ENCODE measurements around the gene MDM1.

Gene MDM1

GRCh38 chr12:68349921-68350606, 17.9 kb upstream of the MDM1 start:
- in situ Hi-C loops (cut with MboI; ENCODE audit: low pct_unique_long_range_greater_than_20kb, low sequenced_read_pairs, unreplicated experiment), result loop anchor here (25.0 kb wide), 1 partner anchor 262 kb away; the partner anchor contains the start of gene RAP1B
- no peak for DNase-seq (ENCODE audit: low spot score)
- no peak for TF ChIP-seq CTCF (IDR thresholded peaks at IDR 0.05; ENCODE audit: extremely low read depth, insufficient read depth, missing control alignments)

- DNase-seq (ENCODE audit: low spot score), result no peak
- in situ Hi-C loops (cut with MboI; ENCODE audit: low pct_unique_long_range_greater_than_20kb, low sequenced_read_pairs, unreplicated experiment), result no loop called here
- no peak for TF ChIP-seq CTCF (IDR thresholded peaks at IDR 0.05; ENCODE audit: extremely low read depth, insufficient read depth, missing control alignments)
Observed at GRCh38 chr12:68349220-68349621, 17.1 kb upstream of the MDM1 start.

- DNase-seq (ENCODE audit: low spot score), result no peak
- in situ Hi-C loops (cut with MboI; ENCODE audit: low pct_unique_long_range_greater_than_20kb, low sequenced_read_pairs, unreplicated experiment), result no loop called here
- no peak for TF ChIP-seq CTCF (IDR thresholded peaks at IDR 0.05; ENCODE audit: extremely low read depth, insufficient read depth, missing control alignments)
Observed at GRCh38 chr12:68348419-68348818, 16.3 kb upstream of the MDM1 start.

GRCh38 chr12:68345763-68346162, 13.6 kb upstream of the MDM1 start:
- in situ Hi-C loops (cut with MboI; ENCODE audit: low pct_unique_long_range_greater_than_20kb, low sequenced_read_pairs, unreplicated experiment), result no loop called here
- TF ChIP-seq CTCF (IDR thresholded peaks at IDR 0.05; ENCODE audit: extremely low read depth, insufficient read depth, missing control alignments), result no peak
- no peak for DNase-seq (ENCODE audit: low spot score)

GRCh38 chr12:68344126-68344525, 12.0 kb upstream of the MDM1 start:
- TF ChIP-seq CTCF (IDR thresholded peaks at IDR 0.05; ENCODE audit: extremely low read depth, insufficient read depth, missing control alignments), result no peak
- DNase-seq (ENCODE audit: low spot score), result no peak

GRCh38 chr12:68342966-68343365, 10.8 kb upstream of the MDM1 start:
- no peak for DNase-seq (ENCODE audit: low spot score)
- in situ Hi-C loops (cut with MboI; ENCODE audit: low pct_unique_long_range_greater_than_20kb, low sequenced_read_pairs, unreplicated experiment), result no loop called here
- no peak for TF ChIP-seq CTCF (IDR thresholded peaks at IDR 0.05; ENCODE audit: extremely low read depth, insufficient read depth, missing control alignments)

More at GRCh38 chr12:68344126-68344525, 12.0 kb upstream of the MDM1 start:
- in situ Hi-C loops (cut with MboI; ENCODE audit: low pct_unique_long_range_greater_than_20kb, low sequenced_read_pairs, unreplicated experiment), result no loop called here
